WERI-Rb-1 (cell line): Measurements from ENCODE around the gene ANO1.

ENCODE experiments used
- DNase-seq: peaks from one replicate; pipeline ENCODE4 v3.0.0-alpha.2; 2020
- H3K27ac ChIP-seq: fragments of 250-450 bp; sonication (Bioruptor Pico); 2 replicates; pipeline ENCODE4 v1.5.1; 2020; ENCODE audit warnings: mild to moderate bottlenecking, moderate library complexity
- H3K27me3 ChIP-seq: fragments of 250-450 bp; sonication (Bioruptor Pico); 2 replicates; pipeline ENCODE4 v1.5.1; 2021; ENCODE audit warnings: mild to moderate bottlenecking, low read depth, moderate library complexity; ENCODE audit not compliant: insufficient read depth, severe bottlenecking
- H3K36me3 ChIP-seq: fragments of 250-450 bp; sonication (Bioruptor Pico); 2 replicates; pipeline ENCODE4 v1.5.1; 2020; ENCODE audit warnings: mild to moderate bottlenecking, moderate library complexity
- H3K4me3 ChIP-seq: 2 replicates; pipeline ENCODE4 v1.5.1; 2011; ENCODE audit warnings: low read depth, mild to moderate bottlenecking, control low read depth, low read length
- H3K9me3 ChIP-seq: fragments of 250-450 bp; sonication (Bioruptor Pico); 2 replicates; pipeline ENCODE4 v1.5.1; 2021; ENCODE audit warnings: mild to moderate bottlenecking, moderate library complexity; ENCODE audit not compliant: severe bottlenecking
- CTCF ChIP-seq: IDR thresholded peaks from 2 replicates; pipeline ENCODE4 v1.5.1; 2011; ENCODE audit warnings: low read depth, mild to moderate bottlenecking, control low read depth, inconsistent platforms, low read length

The ANO1 gene

GRCh38 chr11:70059971-70060370 lies 18.1 kb upstream of the ANO1 start:
- H3K27me3 ChIP-seq: no peaks in the 10 kb centered on the region
- no peaks in the 10 kb centered on the region for H3K36me3 ChIP-seq
- TF ChIP-seq CTCF: no peak
- no peak overlapping the region for H3K27ac ChIP-seq
- H3K9me3 ChIP-seq: no peaks in the 10 kb centered on the region
- DNase-seq: no peak
- no peak overlapping the region for H3K4me3 ChIP-seq

- H3K27me3 ChIP-seq: no peaks in the 10 kb centered on the region
- no peaks in the 10 kb centered on the region for H3K36me3 ChIP-seq
- no peak overlapping the region for H3K27ac ChIP-seq
- H3K4me3 ChIP-seq: no peak overlapping the region
- no peaks in the 10 kb centered on the region for H3K9me3 ChIP-seq
- TF ChIP-seq CTCF: no peak
- no peak for DNase-seq
Measured at GRCh38 chr11:70060611-70061293, 17.4 kb upstream of the ANO1 start.

- no peak for TF ChIP-seq CTCF
- no peak for DNase-seq
- Histone ChIP-seq H3K27ac (no peak overlapping the region), H3K4me3 (no peak overlapping the region), H3K9me3 (no peaks in the 10 kb centered on the region), H3K36me3 (no peaks in the 10 kb centered on the region), H3K27me3 (no peaks in the 10 kb centered on the region)
Measured at GRCh38 chr11:70061734-70062133, 16.4 kb upstream of the ANO1 start.

GRCh38 chr11:70063121-70063520 lies 15.0 kb upstream of the ANO1 start:
- H3K27me3 ChIP-seq: no peaks in the 10 kb centered on the region

GRCh38 chr11:70063555-70063954 lies 14.6 kb upstream of the ANO1 start:
- DNase-seq: no peak
- no peak overlapping the region for H3K27ac ChIP-seq

More at GRCh38 chr11:70063121-70063520, 15.0 kb upstream of the ANO1 start:
- no peak for TF ChIP-seq CTCF
- Histone ChIP-seq H3K4me3 (no peak overlapping the region), H3K27ac (no peak overlapping the region), H3K9me3 (no peaks in the 10 kb centered on the region), H3K36me3 (no peaks in the 10 kb centered on the region)
- DNase-seq: no peak

More at GRCh38 chr11:70063555-70063954, 14.6 kb upstream of the ANO1 start:
- Histone ChIP-seq H3K27me3 (no peaks in the 10 kb centered on the region), H3K9me3 (no peaks in the 10 kb centered on the region), H3K36me3 (no peaks in the 10 kb centered on the region), H3K4me3 (no peak overlapping the region)
- TF ChIP-seq CTCF: no peak
